GM12891 (cell line): ENCODE measurements around the gene NALCN.

Source experiments
- DNase-seq: peaks from one replicate; pipeline ENCODE4 v3.0.0; 2011; ENCODE audit warnings: low spot score; ENCODE audit not compliant: insufficient read length
- FAIRE-seq: peaks from 2 replicates; lab custom pipeline; 2011; peaks lifted over from hg19 to GRCh38; lab: Jason Lieb, UNC
- PAX5 ChIP-seq: IDR thresholded peaks from 2 replicates; pipeline ENCODE4 v1.6.1; 2011; ENCODE audit warnings: low read length, moderate library complexity, mild to moderate bottlenecking; ENCODE audit not compliant: insufficient read depth, severe bottlenecking
- POLR2A ChIP-seq: IDR thresholded peaks from 2 replicates; pipeline ENCODE4 v1.6.1; 2011; ENCODE audit warnings: low read depth, low read length, control low read depth
- POLR2AphosphoS5 ChIP-seq: IDR thresholded peaks from 2 replicates; pipeline ENCODE4 v1.6.1; 2011; ENCODE audit warnings: low read depth, low read length, control low read depth
- POU2F2 ChIP-seq: IDR thresholded peaks from 2 replicates; pipeline ENCODE4 v1.6.1; 2011; ENCODE audit warnings: low read depth, mild to moderate bottlenecking, control low read depth, low read length, moderate library complexity
- SPI1 ChIP-seq: IDR thresholded peaks from 2 replicates; pipeline ENCODE4 v1.6.1; 2011; ENCODE audit warnings: low read depth, low read length, control low read depth
- TAF1 ChIP-seq: IDR thresholded peaks from 2 replicates; pipeline ENCODE4 v1.6.1; 2011; ENCODE audit warnings: low read depth, low read length, control low read depth

NALCN gene

GRCh38 chr13:101300531-101300930 is 115.8 kb downstream of the NALCN start:
- TF ChIP-seq POLR2AphosphoS5 (no peak), PAX5 (no peak), POU2F2 (no peak), TAF1 (no peak), SPI1 (no peak), POLR2A (no peak)
- FAIRE-seq = no peak
- no peak for DNase-seq

GRCh38 chr13:101298517-101298916 is 117.8 kb downstream of the NALCN start:
- DNase-seq (no peak), FAIRE-seq (no peak)
- TF ChIP-seq PAX5 (no peak), SPI1 (no peak), POLR2AphosphoS5 (no peak), TAF1 (no peak), POU2F2 (no peak), POLR2A (no peak)

GRCh38 chr13:101297794-101298193 is 118.5 kb downstream of the NALCN start:
- no peak for TF ChIP-seq POLR2A
- TF ChIP-seq SPI1 = no peak
- TF ChIP-seq PAX5 = no peak
- TF ChIP-seq POLR2AphosphoS5 = no peak
- TF ChIP-seq TAF1 = no peak
- TF ChIP-seq POU2F2 = no peak
- DNase-seq = no peak
- FAIRE-seq = no peak

GRCh38 chr13:101292711-101293110 is 123.6 kb downstream of the NALCN start:
- TF ChIP-seq POLR2A = no peak
- TF ChIP-seq POU2F2 = no peak
- no peak for FAIRE-seq
- DNase-seq = no peak

GRCh38 chr13:101291646-101292515 is 124.4 kb downstream of the NALCN start:
- no peak for DNase-seq
- no peak for FAIRE-seq
- TF ChIP-seq SPI1 = no peak
- TF ChIP-seq POLR2AphosphoS5 = no peak
- TF ChIP-seq TAF1 = no peak
- TF ChIP-seq POLR2A = no peak
- TF ChIP-seq POU2F2 = no peak
- no peak for TF ChIP-seq PAX5

GRCh38 chr13:101291206-101291605 is 125.1 kb downstream of the NALCN start:
- no peak for TF ChIP-seq TAF1
- no peak for TF ChIP-seq POLR2A
- no peak for TF ChIP-seq SPI1
- TF ChIP-seq POU2F2 = no peak
- no peak for TF ChIP-seq POLR2AphosphoS5
- TF ChIP-seq PAX5 = no peak
- FAIRE-seq = no peak

GRCh38 chr13:101289764-101290163 is 126.5 kb downstream of the NALCN start:
- no peak for FAIRE-seq
- DNase-seq = no peak
- TF ChIP-seq POU2F2 (no peak), PAX5 (no peak), TAF1 (no peak), POLR2AphosphoS5 (no peak), SPI1 (no peak), POLR2A (no peak)

More at GRCh38 chr13:101291206-101291605, 125.1 kb downstream of the NALCN start:
- DNase-seq = no peak

GRCh38 chr13:101283782-101284181 is 132.5 kb downstream of the NALCN start:
- no peak for DNase-seq
- FAIRE-seq = no peak

GRCh38 chr13:101272886-101273285 is 143.4 kb downstream of the NALCN start:
- DNase-seq = no peak
- TF ChIP-seq TAF1 (no peak), POLR2AphosphoS5 (no peak), POU2F2 (no peak), PAX5 (no peak), POLR2A (no peak), SPI1 (no peak)
- no peak for FAIRE-seq

More at GRCh38 chr13:101283782-101284181, 132.5 kb downstream of the NALCN start:
- TF ChIP-seq PAX5 (no peak), TAF1 (no peak), POLR2A (no peak), POU2F2 (no peak), SPI1 (no peak)
